SH-SY5Y (cell line): ENCODE results near the gene SURF4.

Experiments used
- GATA2 ChIP-seq: IDR thresholded peaks from 2 replicates; pipeline ENCODE4 v1.6.1; 2011; ENCODE audit warnings: mild to moderate bottlenecking, low read depth, low read length
- GATA3 ChIP-seq: IDR thresholded peaks from 2 replicates; pipeline ENCODE4 v1.6.1; 2011; ENCODE audit warnings: low read depth, mild to moderate bottlenecking, low read length, moderate library complexity

DNA sequence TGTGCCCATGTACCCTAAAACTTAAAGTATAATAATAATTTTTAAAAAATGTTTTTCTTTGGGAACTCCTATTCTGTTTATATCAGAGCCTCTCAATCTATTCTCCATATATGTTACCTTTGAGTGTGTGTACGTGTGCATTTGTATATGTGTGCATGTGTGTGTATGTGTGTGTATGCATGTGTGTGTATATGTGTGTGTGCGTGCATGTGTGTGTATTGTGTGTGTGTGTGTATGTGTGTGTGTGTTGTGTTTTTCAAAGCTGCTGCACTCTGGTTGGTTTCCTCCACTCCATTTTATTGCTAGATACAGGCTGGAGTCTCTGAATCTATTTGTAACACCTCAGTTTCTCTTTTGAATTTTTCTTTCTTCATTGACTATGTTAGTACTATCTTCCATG, 59.9 kb downstream of the SURF4 start:
- TF ChIP-seq GATA2 (no peak), GATA3 (no peak)
